Skin epidermis (tissue), 12 donors: ENCODE data around the gene SLC22A8.

ENCODE experiments used
- H3K27ac ChIP-seq, 21 experiments: fragments of 200-600 bp; sonication (generic) in 11 of 21; one replicate each; pipeline ENCODE4 v1.5.0; 2020; ENCODE audit warnings: mild to moderate bottlenecking in 3 of 21, inconsistent platforms in 2 of 21, moderate library complexity in 2 of 21
- H3K4me3 ChIP-seq, 7 experiments: fragments of 200-600 bp; sonication (generic) in 2 of 7; one replicate each; pipeline ENCODE4 v1.5.0; 2020; ENCODE audit warnings: inconsistent platforms in 2 of 7, mild to moderate bottlenecking in 2 of 7, moderate library complexity in 1 of 7

SLC22A8 gene

DNA sequence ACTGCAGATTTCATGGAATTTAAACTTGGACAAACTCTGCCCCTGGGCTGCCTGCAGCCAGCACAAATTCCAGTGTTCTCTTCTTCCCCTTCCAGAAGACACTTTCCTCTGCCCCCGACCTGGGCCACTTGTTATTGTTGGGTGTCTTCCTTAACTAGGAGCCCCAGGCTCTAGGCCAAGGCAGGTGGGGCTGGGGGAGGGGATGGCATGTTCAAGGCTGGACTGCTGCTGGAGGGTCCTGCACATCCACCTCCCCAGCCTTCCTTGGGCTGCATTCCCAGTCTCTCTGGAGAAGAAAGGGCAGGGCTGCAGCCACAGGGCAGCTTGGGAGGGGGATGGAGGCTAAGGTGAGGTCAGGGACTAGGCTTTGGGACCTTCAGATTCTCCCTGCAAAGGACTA, 19.4 kb downstream of the SLC22A8 start:
- Histone ChIP-seq H3K4me3 (no peak overlapping the region), H3K27ac (no peak overlapping the region)

DNA sequence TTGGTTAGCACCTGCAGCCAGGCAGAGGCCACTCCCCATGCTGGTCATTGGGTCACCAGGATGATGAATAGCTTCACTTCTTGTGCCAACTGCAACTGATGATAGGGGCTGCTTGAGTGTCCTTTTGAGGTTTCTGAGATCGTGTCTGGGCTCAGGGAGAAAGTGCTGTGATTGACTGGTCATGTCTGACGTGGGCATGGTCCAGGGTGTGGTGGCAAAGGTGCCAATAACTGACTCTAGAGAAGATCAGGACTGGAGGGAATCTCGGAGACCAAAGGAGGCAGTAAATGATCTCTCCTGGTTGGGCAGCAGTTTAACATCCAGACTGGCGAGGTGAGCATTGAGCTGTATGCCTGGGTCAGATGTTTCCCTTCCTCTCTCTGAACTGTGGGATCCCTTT, 20.9 kb downstream of the SLC22A8 start:
- Histone ChIP-seq H3K4me3 (no peak overlapping the region), H3K27ac (no peak overlapping the region)

DNA sequence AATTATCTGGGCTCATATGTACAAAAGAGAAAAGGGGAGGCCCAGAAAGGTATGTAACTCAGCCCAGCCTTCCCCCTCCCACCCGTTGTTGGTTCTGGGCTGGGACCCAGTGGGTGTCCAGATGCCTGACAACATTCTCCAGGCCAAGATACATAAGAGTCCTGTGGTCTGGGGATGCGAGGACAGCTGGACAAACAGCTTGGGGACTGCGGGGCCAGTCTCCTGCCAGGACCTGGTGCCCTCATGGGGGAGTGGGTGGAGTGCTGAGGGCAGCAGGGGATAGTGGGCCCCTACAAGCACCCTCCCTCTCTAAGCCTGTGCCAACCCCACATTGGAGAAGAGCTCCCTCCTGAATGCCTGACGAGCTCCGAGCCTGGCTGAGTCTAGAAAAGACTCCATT, 27.4 kb downstream of the SLC22A8 start:
- Histone ChIP-seq H3K4me3 (no peak overlapping the region), H3K27ac (no peak overlapping the region)

DNA sequence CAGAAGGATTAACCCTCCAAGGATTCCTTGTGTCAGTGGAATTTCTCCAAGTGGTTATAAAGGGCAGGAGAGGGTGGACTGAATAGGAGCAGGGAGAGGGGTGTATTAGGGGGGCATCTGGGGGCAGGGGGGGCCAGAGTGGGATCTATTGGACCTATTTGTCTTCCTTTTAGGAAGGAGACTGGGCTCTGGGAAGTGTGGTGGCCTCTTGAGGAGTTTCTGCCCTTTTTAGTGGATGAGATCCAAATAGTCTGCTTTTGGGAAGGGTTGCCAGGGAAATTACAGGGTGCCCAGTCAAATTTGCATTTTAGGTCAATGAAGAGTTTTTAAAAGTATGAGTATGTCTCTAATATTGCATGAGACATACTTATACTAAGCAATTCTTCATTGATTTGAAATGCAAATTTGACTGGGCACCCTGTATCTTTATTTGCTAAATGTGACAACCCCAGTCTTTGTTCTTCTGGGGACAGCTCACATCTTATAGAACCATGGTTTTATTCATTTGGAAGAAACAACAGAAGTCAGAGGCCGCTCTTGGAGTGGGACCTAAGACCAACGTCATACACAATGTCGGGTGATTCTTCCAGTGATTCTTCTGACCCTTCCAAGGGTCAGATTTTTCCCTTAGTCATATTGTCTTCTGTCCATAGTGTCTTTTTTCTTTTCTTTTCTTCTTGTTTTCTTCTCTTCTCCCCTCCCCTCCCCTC, 30.4 kb downstream of the SLC22A8 start:
- no peak overlapping the region for H3K27ac ChIP-seq
- no peak overlapping the region for H3K4me3 ChIP-seq

DNA sequence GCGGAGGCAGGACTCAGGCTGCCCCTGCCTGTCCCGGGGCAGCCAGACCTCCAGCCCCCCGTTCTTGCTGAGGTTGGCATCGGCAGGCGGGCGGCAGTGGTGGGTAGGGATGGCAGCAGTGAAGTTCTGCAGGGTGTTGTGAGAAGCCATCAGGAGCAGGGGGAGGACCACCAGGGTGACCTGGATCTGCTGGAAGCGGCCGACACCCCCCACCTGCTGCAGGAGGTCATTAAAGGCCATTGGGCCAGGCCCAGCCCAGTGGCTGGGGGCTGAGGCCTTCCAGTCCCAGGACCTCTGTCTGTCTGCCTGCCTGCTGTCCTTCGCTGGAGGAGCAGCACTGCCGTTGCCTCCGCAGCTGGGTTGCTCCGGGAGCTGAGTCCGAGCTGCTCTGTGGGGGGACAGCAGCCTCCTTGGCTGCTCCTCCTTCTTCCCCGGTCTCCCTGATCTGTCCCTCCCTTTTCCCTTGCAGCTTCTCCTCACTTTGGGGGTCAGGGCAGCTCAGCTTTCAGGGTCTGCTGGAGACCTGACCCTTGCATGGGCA, 31.1 kb downstream of the SLC22A8 start, which contains the start of gene SLC22A6:
Gene SLC22A6 (minus strand): TSS at position 517 of the 541 bp plus-strand sequence. CDS start 277 bp downstream, at position 240.
- no peak within 1 kb of the TSS for H3K27ac ChIP-seq
- no peak within 1 kb of the TSS for H3K4me3 ChIP-seq

DNA sequence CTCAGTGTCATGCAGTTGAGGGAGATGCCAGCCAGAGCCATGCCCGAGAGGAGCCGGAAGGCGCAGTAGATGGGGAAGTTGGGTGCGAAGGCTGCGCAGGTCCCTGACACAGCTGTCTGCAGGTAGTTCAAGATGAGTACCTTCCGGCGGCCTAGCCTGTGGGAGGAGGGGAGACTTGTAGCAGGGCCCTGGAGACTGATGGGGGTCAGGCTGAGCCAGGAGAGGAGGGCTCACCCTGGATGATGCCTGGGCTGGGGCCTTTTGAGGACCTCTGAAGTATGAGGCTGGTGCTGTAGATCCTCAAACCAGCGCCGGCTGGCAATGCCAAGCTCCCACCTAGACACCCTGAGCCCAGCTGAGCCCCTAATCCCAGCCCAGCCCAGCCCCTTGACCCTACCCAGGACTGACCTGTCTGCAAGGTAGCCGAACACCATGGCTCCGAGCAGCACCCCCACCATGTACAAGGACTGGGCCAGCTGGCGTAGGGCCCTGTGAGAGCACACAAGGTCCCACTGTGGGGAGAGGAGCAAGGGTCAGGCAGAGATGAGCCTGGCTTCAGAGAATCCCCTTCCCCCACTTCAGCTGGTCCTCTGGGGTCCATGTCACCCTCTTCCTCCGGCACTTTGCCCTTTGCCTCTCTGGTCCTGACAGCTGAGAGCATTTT, 32.0 kb downstream of the SLC22A8 start:
- Histone ChIP-seq H3K4me3 (no peak overlapping the region), H3K27ac (no peak overlapping the region)

DNA sequence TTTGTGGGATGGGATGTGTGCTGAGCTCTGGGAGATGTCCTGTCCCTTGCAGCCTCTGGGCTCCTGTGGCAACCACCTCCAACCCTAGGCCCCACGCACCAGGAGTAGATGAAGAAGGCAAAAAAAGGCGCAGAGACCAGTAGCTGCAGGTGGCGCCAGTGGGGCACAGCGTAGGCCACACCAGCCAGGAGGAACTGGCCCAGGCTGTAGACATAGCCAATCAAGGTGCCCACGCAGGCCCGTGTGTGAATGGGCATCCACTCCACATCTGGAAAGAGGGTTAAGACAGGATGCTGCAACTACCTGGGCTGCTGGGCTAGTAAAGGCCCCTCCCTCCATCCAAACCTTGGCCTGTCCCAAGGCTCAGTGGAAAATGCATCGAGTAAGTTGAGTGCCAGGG, 33.9 kb downstream of the SLC22A8 start:
- H3K27ac ChIP-seq: no peak overlapping the region
- H3K4me3 ChIP-seq: no peak overlapping the region

DNA sequence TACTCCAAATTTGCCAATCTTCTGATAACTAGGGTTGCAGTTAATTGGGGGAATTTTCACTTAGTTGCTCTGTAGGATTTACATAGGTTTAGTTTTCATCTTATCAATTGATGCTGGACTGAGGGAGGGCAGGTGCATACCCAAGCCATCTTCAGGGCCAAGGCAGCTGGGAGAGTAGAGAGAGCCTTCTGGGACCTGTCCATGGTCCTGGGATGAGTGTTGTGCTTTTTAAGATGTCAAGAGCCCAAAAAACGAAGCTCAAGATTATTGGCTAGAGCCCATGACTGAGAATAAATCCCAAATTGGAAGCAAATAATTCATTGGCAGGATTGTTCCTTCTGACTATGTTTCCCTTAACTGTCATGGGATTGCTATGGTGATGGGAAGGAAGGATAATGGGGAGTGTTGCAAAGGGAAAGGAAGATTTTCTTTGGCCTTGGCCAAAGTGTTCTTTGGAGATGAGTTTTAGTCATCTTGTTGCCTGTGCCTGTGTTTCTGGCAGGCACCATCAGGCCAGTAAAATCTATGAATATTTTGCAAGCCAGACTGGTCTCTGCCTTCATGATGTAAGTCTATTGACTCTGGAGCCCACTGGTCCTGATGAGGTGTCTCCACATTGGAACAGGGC, 35.4 kb downstream of the SLC22A8 start:
- Histone ChIP-seq H3K4me3 (no peak overlapping the region), H3K27ac (no peak overlapping the region)

DNA sequence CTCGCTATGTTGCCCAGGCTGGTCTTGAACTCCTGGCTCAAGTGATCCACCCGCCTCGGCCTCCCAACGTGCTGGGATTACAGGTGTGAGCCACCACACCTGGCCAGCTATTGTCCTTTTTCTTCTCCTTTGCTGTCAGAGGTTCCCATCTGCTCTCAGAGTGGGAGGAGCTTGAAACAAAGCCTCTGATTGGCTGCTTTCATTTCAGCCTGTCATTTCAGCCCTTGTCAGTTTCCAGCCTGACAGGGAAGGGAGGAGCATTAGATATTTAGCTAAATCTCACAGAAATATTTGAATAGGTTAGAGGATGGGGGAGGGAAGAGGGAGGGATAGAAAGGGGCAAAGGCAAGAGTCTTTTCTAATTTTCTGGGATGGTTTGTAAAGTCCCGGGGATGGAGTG, 39.5 kb downstream of the SLC22A8 start:
- no peak overlapping the region for H3K27ac ChIP-seq
- no peak overlapping the region for H3K4me3 ChIP-seq

DNA sequence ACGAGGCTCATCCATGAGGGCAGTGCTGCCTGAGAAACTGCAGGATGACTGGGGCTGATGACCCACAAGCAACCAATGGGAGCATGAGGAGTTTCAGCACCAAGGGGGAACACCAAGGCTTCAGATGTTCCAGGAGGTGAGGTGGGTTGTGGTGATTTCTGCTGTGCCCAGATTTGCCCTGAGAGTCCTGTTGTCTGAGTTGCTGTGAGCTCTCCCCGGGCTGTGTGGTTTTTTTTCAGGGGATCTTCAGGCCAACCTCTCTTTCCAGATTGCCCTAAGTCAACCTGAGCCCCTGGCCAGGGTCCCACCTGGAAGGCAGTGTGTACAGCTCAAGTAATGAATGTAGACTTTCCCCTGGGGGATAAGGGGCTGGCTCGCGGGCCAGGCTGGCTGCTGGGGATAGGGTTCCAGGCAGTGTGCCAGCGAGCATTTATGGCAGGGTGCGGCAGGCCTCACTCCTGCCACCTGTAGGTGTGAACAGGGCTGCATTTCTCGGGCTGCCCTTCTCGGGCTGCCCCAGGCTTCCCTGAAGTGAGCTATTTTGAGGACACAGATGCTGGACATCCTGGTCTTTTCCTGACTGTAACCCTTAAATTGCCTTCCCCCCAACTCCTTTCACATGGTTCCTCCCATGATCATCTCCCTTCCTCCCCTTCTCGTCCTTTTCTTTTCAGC, 40.7 kb downstream of the SLC22A8 start:
- Histone ChIP-seq H3K4me3 (no peak overlapping the region), H3K27ac (no peak overlapping the region)

DNA sequence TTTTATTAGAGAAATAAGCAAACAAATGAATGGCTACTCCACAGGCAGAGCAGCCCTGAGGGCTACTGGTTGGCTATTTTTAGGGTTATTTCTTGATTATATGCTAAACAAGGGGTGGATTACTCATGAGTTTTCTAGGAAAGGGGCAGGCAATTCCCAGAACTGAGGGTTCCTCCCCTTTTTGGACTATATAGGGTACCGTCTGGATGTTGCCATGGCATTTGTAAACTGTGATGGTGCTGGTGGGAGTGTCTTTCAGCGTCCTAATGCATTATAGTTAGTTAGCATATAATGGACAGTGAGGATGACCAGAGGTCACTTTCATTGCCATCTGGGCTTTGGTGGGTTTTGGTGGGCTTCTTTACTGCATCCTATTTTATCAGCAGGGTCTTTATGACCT, 50.1 kb downstream of the SLC22A8 start:
- H3K4me3 ChIP-seq: no peak overlapping the region
- H3K27ac ChIP-seq: no peak overlapping the region

DNA sequence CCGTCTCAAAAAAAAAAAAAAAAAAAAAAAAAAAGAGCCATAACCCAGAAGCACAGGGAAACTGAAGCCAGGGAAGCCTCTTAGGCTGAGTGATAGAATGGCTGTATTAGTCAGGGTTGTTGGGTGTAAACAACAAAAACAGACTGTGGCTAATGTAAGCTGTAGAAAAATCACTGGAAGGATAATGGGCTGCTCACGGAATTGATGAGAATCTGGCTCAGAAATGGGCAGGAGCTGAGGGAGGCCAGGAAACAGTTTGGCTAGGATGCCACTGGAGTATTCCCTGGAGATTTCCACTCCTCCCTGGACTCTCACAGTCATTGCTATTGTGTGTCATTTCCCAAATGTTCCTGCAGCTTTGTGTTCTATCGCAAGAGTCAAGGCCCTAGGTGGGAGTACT, 53.2 kb downstream of the SLC22A8 start:
- H3K27ac ChIP-seq: no peak overlapping the region

DNA sequence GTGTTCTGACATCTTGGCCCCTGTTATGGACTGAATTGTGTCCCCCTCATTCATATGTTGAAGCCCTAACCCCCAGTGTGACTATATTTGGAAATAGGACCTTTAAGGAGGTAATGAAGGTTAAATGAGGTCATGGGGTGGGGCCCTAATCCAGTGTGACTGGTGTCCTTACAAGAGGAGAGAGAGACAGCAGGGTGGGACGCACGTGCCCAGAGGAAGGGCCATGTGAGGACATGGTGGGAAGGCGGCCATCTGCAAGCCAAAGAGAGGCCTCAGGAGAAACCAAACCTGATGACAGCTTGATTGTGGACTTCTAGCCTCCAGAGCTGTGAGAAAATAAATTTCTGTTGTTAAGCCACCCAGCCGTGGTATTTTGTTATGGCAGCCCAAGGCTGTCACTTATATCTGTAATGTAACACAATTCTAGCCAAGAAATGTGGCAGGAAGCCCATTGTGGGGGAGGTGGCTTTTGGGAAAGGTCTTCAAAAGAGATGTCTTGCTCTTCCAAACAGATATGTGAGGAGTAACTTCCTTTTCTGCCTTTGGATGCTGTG, 54.5 kb downstream of the SLC22A8 start:
- Histone ChIP-seq H3K27ac (no peak overlapping the region), H3K4me3 (no peak overlapping the region)

More for the DNA sequence above, 53.2 kb downstream of the SLC22A8 start:
- H3K4me3 ChIP-seq: no peak overlapping the region

DNA sequence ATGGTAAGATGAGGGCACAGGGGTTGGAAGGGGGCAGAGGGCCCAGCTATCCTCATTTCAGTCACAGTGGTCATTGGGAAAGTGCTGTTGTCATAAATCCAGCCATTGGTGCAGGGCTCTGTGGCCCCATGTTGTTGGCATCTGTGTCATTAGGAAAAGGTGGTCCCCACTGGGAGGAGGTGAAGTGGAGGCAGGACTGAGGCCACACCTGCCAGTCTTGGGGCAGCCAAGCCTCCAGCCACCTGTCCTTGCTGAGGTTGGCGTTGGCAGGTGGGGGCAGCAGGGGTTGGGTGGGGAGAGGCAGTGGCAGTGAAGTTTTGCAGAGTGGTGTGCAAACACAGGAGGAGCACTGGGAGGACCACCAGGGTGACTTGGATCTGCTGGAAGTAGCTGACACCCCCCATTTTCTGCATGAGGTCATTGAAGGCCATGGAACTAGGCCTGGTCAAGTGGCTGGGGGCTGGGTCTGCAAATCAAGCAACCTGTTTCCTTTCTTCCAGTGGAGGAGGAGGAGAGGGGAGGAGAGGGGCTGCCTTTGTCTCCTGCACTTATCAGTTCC, 56.1 kb downstream of the SLC22A8 start:
- Histone ChIP-seq H3K4me3 (no peak overlapping the region), H3K27ac (no peak overlapping the region)

DNA sequence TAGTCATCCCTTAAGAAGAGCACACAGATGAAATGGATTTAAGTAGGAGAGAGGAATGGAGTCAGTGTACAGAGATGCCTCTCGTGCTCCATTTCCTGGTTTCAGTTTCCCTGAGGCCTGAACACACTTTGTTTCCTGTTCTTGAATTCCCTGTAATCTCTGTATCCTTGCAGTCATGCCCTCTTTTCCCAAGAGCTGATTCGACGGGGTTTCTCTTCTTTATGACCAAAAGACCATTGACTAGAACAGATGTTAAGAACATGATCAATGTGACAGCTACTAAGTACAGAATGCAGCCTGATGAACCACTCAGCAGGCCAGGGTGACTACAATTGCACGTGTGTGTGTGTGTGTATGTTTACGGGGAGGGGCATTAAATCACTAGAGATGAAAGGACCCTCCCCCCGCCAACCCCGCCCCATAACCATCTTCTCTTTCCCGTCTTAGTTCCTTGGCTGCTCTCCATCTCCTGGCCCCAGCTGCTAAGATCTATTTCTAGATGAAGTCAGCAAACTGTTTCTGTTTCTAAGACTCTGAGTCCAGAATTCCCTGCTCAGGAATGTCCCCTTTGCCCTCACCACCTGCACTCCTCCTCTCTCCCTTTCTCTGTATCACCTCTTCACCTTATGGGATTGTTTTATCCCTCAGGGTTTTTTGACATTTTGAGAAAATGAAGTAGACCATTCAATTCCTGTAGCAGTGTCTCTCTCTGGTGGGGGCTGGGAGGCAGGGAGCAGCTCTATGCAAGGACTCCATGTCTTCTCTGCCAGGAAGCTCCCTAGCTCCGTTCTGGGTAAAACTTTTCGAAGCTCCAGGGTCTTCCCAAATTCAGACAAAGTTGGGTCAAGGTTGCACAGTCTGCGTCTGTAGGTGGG, 56.9 kb downstream of the SLC22A8 start:
- no peak overlapping the region for H3K4me3 ChIP-seq
- H3K27ac ChIP-seq: peak overlapping the region in 1 of 21 experiments; percentile 44

DNA sequence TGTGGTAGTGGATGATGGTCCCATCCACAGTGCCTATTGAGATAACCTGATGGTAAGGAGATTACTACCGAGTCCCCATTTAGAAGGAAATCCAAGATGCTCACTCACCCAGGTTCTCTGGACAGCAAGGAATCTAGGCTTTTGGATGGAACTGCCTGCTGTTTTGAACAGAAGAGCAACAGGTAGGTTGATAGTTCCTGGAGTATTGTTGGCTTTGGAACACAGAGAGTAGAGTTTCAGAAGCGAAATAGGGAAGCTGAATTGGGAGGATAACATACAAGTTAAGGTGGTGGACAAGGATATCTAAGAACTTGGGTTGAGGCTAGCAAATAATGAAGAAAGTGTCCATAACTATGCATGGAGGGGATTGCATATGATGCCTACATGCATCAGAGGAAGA, 58.5 kb downstream of the SLC22A8 start:
- H3K4me3 ChIP-seq: no peak overlapping the region
- H3K27ac ChIP-seq: no peak overlapping the region

DNA sequence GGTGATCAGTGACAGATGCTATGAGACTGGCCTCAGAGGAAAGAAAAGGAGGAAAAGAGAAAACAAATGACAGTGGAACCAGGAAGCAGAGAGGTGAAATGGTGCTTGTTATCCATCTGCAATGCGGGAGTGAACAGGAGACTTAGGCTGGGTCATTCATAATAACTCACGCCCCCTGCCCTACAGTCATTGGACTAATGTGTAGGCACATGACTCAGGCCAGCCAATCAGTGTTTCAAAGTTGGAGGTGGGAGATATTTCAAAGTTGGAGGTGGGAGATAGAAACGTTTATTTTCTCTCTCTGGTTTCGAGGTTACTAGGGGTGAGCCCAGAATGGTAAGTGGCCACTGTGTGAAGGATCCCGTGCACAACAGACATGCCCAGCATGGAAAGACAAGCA, 61.2 kb downstream of the SLC22A8 start:
- Histone ChIP-seq H3K4me3 (no peak overlapping the region), H3K27ac (no peak overlapping the region)

DNA sequence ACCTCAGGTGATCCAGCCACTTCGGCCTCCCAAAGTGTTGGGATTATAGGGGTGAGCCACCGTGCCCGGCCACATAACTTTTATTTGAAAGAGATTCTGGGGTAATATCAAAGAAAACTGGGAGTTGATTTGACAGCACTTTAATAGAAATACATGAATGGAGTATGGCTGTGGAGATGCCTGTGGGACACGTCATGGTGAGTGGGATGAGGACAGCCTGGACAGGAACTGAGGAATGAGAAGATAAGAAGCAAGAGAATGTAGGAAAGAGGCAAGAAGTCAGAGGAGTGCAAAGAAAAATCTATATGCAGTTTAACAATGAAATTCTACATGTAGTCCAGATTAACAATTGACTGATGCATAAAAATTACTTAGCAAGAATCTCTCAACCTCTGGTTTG, 61.8 kb downstream of the SLC22A8 start:
- H3K4me3 ChIP-seq: no peak overlapping the region
- H3K27ac ChIP-seq: no peak overlapping the region
